Activated CD8-positive, alpha-beta memory T cell treated with anti-CD3 and anti-CD28 coated beads, Interleukin-2, amount 50 U/mL, for 48 hours (primary cell): ENCODE measurements around the gene SYNE2.

Experiments used
- DNase-seq: peaks from one replicate; pipeline ENCODE4 v3.0.0-alpha.2; 2020

Gene SYNE2

DNA sequence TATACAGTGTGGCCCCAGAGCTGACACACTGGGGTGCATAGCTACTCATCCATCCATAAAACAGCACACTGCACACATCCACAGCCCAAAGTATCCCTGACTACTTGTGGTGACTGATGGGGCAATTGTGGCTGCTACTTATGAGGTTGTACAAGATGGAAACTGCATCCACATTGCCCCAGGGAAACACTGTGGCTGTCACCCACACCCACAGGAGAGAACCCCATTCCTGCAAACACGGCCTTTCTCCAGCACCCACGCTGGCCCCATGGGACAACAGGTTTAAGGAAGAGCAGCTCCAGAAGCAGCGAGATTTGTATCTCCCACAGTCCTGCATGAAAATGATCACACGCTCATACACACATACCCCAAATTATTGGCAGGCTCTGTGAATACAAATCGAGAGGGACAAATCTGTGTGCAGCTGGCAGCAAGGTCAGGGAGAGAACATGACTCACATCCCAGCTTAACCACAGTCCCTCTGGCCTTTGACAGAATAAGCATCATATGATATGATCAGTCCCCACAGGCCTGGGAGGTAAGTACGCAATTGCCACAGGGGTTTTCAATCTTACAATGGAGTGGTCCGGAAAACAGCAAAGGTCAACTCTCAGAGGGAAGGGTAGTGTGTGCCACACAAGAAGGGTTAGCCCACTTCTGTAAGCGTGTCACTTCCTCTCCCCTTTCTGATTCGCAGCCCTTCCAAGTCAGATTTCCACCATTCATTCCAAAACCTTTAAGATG, 379.5 kb downstream of the SYNE2 start:
- peak; percentile 62 for DNase-seq

DNA sequence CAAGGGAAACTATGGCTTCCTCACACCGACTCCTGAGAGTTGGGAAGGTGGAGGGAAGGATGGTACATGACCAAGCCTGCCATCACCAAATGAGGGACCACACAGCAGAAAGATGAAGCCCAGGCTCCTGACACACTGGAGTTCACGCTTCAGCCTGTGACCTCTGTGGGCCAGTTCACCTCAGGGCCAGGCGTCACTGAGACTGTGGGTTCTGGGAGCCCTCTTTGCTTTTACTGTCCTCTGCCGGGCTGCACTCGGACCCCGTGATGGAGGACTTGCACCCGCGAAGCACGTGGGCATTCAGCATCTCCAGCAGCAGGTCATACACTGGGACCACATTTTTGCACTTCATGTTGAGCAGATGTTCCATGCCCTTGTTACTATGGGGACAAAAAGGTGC, 380.1 kb downstream of the SYNE2 start:
- DNase-seq = no peak

DNA sequence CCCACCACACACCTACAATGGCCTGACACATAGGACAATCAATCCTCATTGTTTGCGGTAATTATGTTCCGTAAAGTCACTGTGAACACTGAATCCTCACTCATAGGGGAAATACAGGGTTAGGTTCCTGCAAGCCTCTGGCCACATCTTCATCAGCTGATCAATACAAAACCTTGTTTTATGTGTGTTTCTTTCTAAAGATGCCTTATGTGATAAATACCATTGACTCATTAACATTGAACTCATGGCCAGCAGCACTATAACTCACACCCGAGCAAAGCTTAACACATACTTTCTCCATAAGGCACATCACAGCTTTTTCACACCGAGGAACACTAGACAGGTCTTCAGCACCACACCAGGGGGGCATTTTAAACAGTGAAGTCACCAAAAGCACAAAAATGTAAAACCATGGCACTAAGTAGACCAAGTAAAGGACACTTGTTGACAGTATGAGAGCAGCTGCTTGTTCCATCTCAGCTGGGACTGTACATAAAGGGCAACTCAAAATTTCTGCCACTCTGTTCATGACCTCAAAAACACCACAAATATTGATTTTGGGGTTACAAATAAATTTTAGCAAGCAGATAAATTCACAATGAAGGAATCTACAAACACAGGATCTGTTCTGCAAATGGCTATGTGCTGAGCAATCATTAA, 380.9 kb downstream of the SYNE2 start:
- DNase-seq = no peak

DNA sequence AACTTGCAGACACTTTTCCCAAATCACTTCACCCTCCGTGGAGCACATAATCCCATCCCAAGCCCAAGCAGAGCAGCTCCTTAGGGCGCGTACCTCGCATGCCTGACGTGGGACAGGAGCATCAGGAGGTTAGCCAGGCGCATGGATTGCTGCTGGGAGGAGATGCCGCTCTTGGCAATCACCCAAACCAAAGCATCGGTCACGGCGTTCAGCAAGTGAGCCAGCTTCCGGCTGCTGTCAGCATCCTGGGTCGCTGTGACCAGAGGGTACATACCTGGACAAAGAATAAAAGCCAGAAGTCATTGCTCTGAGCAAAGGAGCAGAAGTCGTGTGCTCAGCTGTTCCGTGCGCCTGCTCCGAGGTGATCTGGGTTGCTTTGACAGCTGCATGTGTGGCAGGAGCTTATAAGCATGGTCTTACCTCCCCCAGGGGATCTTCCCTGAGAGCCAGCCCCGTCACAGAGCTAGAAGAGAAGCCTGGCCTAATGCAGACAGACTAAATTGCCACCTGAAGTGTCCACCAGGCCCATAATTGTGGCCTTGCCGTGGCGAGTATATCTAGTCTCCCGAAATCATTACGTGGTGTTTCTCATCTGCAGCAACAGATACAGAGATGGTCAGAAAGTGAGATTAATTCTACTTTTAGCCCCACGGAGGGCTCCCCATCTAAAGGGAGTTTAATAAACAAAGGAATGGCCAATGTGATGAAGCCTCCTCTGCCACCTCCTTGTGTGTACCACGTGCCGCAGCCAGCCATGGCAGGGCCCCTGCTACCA, 382.3 kb downstream of the SYNE2 start:
- DNase-seq = no peak

DNA sequence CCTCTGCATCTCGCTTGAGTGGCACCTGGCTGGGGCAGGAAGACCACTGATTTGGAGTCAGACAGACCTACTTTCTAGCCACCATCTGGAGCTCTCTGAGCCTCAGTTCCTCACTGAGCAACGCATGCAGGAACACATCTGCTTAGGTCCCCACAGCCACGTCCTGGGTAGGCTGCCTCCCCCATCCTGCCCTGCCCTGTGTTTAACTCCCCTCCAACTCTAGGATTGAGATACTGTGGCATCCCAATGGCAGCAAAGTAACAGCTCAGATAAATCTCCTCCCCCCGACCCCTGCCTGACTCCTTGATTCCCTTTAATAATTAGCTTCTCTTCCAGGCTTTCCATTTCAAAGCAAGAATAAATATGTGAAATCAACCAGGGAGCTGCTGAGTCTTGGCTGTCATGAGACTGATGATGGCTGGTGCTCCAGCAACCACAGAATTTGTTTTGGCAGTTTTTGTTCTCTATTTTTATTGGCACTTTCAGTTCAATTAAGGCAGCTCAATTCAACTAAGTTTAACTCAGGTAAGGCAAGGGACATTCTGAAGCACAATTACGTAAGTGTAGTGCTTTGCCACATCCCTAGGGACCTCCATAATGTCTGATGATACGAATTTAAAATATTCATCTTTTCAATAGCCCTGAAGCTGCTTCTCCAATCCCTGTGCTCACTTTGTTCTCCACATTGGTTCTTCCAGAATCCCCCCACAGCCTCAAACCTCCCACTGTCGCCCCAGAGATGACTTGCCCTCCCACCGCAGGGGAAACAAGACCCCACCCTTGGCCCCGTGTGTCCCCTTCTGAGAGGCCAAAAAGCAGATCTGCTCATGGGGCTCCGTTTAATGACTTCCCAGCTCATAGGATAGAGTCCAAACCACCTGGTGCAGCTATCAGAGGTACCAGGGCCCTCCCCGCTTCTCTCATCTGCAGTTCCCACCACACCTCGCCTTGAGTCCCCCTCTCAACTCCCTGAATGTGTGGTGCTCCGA, 383.1 kb downstream of the SYNE2 start:
- no peak for DNase-seq

DNA sequence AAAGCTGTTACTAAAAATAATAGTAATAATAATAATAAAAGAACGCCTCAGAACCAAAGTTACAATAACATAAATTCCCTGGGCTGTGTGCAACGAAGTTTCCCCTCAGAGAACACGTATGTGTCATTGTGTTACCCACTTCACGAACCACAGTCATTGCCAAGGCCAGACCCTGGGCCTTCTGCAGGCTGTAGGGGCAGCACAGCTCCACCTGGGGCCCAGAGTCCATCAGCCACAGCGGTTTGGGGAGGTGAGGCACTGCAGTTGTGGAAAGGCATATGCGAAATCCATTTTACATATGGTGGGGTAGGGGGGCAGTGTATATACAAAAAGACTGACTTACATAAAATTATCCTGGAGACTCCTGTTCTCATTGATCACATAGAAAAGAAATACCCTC, 385.2 kb downstream of the SYNE2 start:
- DNase-seq = no peak

DNA sequence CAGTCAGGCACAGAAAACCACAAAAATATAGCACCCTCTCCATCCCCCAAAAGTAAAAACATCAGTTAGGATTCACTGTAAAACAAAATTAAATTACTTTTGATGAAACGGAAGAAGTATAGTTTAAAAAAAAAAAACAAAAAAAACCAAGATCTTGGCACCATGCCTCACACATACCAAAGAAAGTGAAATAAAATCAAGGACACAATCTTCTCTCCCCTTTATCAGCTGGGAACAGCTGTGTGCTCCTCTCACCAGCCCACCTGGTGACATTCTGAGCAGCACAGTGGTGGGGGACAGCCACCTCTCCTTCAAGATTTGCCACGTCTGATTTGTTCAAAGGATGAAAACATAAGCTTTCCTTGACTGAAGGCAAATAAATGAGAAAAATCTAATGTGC, 385.8 kb downstream of the SYNE2 start:
- DNase-seq = no peak

DNA sequence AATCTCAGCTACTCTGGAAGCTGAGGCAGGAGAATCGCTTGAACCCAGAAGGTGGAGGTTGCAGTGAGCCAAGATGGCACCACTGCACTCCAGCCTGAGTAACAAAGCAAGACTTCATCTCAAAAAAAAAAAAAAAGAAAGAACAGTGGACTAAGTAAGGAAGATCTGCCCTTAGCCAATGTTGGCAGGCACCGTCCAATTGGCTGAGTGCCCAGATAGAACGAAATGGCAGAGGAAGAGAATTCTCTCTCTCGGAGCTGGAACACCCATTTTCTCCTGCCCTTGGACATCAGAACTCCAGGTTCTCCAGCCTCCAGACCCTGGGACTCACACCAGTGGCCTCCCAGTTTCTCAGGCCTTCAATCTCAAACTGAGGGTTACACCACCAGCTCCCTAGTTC, 391.5 kb downstream of the SYNE2 start:
- no peak for DNase-seq

DNA sequence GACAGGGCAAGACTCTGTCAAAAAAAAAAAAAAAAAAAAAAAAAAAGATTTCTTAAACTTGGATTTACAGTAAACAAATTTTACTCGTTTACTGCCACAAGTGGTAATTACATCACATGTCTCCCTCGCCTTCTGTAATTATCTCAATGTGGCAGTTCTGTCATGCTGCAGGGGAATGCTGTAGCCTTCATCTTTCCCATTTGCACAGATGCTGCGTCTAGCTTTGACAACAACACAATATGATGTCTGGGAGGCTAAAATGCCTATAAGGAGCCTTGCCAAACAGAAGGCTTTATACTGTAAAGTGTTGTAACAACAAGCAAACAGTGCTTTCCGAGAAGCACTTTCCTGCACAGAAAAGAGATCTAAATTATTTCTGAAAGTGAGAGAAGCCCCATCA, 392.7 kb downstream of the SYNE2 start:
- no peak for DNase-seq

DNA sequence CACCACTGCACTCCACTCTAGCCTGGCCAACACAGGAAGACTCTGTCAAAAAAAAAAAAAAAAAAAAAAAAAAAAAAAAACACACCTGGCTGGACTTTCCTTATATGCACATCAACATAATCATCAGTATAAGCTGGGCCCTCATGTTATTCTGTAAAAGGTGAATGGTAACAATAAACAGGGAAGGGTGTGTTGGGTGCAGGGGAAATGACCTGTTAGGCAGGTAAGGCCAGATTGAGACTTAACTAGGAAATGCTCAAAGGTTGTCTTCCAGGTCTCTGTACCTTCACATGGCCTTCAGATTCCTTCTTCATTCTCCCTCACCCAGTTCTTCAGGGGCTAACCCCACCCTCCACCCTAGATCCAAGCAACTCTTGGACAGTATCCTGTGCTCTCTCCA, 393.9 kb downstream of the SYNE2 start:
- DNase-seq = no peak

DNA sequence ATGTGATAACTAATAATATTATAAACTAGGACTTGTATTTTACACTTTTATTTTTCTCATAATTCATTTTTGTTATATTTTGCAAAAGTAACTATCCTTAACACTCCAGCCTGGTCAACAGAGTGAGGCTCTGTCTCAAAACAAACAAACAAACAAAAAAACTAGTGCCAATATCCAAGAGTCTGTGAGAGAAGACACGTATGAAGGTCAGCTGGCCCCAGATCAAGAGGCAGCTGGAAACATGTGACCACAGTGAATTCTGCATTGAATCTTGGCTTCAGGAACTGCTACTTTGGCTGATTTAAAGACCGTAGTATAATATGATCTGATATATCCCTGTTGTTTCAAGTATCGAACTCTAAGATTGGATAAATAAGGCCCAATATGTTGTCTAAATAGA, 394.4 kb downstream of the SYNE2 start:
- no peak for DNase-seq

DNA sequence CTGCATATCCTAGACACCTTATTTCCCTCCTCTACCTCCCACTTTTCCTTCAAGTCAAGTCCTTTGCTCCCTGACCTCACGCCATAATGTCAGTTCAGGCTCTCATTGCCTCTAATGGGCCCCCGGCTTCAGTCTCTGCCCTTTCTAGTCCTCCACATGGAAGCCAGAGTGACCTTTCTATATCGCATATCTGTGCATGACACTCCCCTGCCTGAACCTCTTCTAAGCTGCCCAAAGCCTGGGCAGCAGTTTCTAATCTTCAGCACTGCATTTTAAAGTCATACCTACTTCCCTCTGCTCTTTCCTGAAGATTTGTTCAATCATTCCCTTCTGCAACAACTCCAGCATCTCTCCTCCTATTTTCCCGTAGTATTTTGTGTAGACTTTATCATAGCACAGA, 395.9 kb downstream of the SYNE2 start:
- DNase-seq = no peak

DNA sequence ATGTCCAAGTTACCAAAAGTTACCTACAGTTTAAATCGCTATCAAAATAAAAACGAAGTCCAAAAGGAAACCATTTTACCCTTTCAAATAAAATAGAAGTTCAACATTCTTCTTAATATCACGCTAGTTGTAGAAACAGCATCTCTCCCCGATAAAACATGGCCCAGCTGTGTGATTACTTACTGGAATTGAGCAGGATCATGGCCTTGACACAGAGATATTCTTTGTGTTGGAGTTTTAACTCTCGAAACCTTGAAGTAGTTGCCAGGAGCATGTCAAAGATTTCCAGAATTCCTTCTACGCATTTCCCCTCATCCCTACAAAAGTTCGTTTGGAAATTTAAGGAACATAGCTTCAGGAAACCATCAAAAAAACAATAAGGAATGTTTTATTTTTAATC, 396.6 kb downstream of the SYNE2 start:
- DNase-seq = no peak

DNA sequence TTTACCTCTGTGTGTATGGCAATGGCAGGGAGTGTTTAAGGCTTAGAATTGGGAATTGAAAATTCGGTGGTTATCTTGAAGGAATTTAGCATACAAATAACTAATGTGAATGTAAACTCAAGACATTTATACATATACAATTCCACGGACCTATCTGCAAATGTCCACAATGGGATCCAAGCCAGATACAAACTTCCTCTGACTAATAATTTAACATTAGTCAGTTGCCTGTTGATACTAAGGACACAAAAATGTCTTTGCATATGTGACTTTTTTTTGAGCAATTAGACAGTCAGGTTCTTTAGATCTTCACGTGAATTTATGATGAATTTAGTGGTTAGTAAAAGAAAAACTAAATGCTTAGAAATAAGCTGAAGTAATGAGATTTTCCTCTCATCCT, 400.9 kb downstream of the SYNE2 start:
- DNase-seq = no peak

DNA sequence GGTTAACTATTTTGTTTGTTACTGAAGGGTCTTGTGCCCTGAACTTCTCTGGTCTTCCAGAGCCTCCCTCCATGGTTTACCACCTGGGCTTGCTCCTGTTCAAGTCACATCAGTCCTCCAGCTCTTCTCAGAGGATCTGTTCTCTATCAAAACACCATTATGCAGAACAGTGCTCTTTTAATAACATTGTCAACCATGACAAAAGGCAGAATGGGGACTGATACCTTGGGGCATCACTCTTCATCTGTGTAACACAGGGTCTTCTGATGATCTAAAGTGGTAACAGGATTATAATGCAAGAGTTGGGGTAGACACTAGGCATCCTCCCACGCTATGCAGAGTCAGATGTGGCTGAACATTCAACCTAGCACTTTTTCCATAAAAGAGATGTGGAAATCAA, 403.0 kb downstream of the SYNE2 start:
- DNase-seq = no peak

DNA sequence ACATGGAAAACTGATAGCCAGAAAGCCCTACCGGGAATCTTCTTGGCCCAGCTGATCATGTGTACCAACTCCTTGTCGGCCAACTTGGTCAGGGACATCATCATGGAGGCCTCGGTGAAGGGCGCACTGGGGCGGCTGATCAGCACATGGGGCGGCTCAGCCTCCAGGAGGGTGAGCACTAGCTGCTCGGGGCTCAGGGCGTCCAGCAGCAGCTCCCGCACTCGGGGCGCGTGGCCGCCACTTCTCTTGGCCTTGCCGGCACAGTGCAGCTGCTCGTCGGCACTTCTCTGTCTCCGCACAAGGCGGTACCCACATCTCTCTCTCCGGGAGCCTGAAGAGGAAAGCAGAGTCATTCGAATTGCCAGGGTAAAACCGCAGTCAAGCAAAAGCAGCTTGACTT, 407.6 kb downstream of the SYNE2 start:
- no peak for DNase-seq

DNA sequence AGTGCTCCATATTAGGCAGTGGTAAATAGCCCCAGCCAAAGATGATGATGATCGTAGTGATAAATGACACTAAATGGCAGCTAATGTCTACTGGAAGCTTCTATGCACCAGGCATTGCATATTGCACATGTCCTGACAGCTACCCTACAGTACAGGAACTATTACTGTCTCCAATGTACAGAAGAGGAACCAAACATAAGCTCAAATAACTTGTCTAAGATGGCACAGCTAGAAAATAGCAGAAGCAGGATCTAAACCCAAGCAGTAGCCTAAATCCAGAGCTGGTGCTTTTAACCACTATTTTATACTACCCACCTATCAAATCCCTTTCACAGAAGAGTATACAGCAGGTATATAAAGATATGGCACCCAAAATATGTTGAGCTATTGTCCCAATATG, 412.4 kb downstream of the SYNE2 start:
- no peak for DNase-seq

DNA sequence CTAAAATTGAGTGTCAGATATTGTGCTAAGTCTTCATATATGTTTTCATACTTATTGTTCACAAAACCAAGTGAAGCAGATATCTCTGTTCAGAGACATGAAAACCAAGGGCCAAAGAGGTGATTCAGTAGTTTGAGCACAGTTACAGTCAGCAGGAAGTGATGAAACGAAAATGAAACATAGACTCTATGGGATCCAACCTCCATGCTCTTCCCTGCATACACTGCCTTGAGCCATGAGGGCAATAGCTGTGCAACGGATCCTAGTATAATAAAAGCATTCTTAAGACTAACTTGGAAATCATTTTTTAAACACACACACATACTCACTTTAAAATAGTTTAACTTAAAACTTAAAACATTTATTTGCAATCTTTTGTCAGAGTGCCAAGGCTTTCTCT, 413.4 kb downstream of the SYNE2 start:
- no peak for DNase-seq

DNA sequence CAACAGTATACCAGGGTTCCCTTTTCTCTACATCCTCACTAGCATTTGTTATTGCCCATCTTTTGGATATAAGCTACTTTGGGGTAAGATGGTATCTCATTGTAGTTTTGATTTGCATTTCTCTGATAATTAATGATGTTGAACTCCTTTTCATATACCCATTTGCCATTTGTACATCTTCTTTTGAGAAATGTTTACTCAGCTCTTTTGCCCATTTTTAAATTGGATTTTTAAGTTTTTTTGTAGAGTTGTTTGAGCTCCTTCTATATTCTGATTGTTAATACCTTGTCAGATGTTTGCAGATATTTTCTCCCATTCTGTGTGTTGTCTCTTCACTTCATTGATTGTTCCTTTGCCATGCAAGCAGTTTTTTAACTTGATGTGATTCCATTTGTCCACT, 419.2 kb downstream of the SYNE2 start:
- DNase-seq = no peak
